ENCODE results near the gene GRIP1.

GRIP1 gene

GRCh38 chr12:66345212-66345611 is 333.7 kb downstream of the GRIP1 start:
- no peak overlapping the region for H3K4me3 ChIP-seq (ENCODE audit: low read depth, low read length)
- no peak for TF ChIP-seq POLR2A (IDR thresholded peaks at IDR 0.05; ENCODE audit: extremely low read depth, insufficient read length)
- DNase-seq (ENCODE audit: low read depth): no peak

GRCh38 chr12:66341126-66341525 is 337.8 kb downstream of the GRIP1 start:
- no peak for TF ChIP-seq MYC (IDR thresholded peaks at IDR 0.05; ENCODE audit: low read depth, low read length)
- TF ChIP-seq MAX (IDR thresholded peaks at IDR 0.05; ENCODE audit: low read depth, low read length): no peak
- no peak for TF ChIP-seq POLR2A (IDR thresholded peaks at IDR 0.05; ENCODE audit: extremely low read depth, insufficient read length)
- TF ChIP-seq CTCF (IDR thresholded peaks at IDR 0.05; ENCODE audit: low read depth, low read length): no peak
- no peak for DNase-seq (ENCODE audit: low read depth)

GRCh38 chr12:66340131-66340530 is 338.7 kb downstream of the GRIP1 start:
- no peak for DNase-seq (ENCODE audit: low read depth)
- H3K4me3 ChIP-seq (ENCODE audit: low read depth, low read length): no peak overlapping the region
- TF ChIP-seq POLR2A (IDR thresholded peaks at IDR 0.05; ENCODE audit: extremely low read depth, insufficient read length) (no peak), MAX (IDR thresholded peaks at IDR 0.05; ENCODE audit: low read depth, low read length) (no peak), MYC (IDR thresholded peaks at IDR 0.05; ENCODE audit: low read depth, low read length) (no peak), CTCF (IDR thresholded peaks at IDR 0.05; ENCODE audit: low read depth, low read length) (no peak)

More at GRCh38 chr12:66341126-66341525, 337.8 kb downstream of the GRIP1 start:
- H3K4me3 ChIP-seq (ENCODE audit: low read depth, low read length): no peak overlapping the region

- TF ChIP-seq MAX (IDR thresholded peaks at IDR 0.05; ENCODE audit: low read depth, low read length) (no peak), CTCF (IDR thresholded peaks at IDR 0.05; ENCODE audit: low read depth, low read length) (no peak), POLR2A (IDR thresholded peaks at IDR 0.05; ENCODE audit: extremely low read depth, insufficient read length) (no peak), MYC (IDR thresholded peaks at IDR 0.05; ENCODE audit: low read depth, low read length) (no peak)
- no peak overlapping the region for H3K4me3 ChIP-seq (ENCODE audit: low read depth, low read length)
- no peak for DNase-seq (ENCODE audit: low read depth)
Measured at GRCh38 chr12:66337381-66338010, 341.4 kb downstream of the GRIP1 start.

- TF ChIP-seq MAX (IDR thresholded peaks at IDR 0.05; ENCODE audit: low read depth, low read length) (no peak), POLR2A (IDR thresholded peaks at IDR 0.05; ENCODE audit: extremely low read depth, insufficient read length) (no peak)
- DNase-seq (ENCODE audit: low read depth): no peak
- H3K4me3 ChIP-seq (ENCODE audit: low read depth, low read length): no peak overlapping the region
Measured at GRCh38 chr12:66335746-66336145, 343.1 kb downstream of the GRIP1 start.

- DNase-seq (ENCODE audit: low read depth): no peak
- TF ChIP-seq POLR2A (IDR thresholded peaks at IDR 0.05; ENCODE audit: extremely low read depth, insufficient read length) (no peak), MAX (IDR thresholded peaks at IDR 0.05; ENCODE audit: low read depth, low read length) (no peak), MYC (IDR thresholded peaks at IDR 0.05; ENCODE audit: low read depth, low read length) (no peak), CTCF (IDR thresholded peaks at IDR 0.05; ENCODE audit: low read depth, low read length) (no peak)
- H3K4me3 ChIP-seq (ENCODE audit: low read depth, low read length): no peak overlapping the region
Measured at GRCh38 chr12:66331814-66332213, 347.1 kb downstream of the GRIP1 start.

- DNase-seq (ENCODE audit: low read depth): no peak
- H3K4me3 ChIP-seq (ENCODE audit: low read depth, low read length): no peak overlapping the region
- TF ChIP-seq MYC (IDR thresholded peaks at IDR 0.05; ENCODE audit: low read depth, low read length) (no peak), CTCF (IDR thresholded peaks at IDR 0.05; ENCODE audit: low read depth, low read length) (no peak), MAX (IDR thresholded peaks at IDR 0.05; ENCODE audit: low read depth, low read length) (no peak), POLR2A (IDR thresholded peaks at IDR 0.05; ENCODE audit: extremely low read depth, insufficient read length) (no peak)
Measured at GRCh38 chr12:66331016-66331415, 347.9 kb downstream of the GRIP1 start.

Data from NB4 (cell line).